Activated gamma-delta T cell (primary cell): Measurements from ENCODE around the gene VSIG10L2.

Experiments used
- DNase-seq: peaks from one replicate; lab custom pipeline; 2025; lab: John Stamatoyannopoulos, UW

Gene VSIG10L2

DNA sequence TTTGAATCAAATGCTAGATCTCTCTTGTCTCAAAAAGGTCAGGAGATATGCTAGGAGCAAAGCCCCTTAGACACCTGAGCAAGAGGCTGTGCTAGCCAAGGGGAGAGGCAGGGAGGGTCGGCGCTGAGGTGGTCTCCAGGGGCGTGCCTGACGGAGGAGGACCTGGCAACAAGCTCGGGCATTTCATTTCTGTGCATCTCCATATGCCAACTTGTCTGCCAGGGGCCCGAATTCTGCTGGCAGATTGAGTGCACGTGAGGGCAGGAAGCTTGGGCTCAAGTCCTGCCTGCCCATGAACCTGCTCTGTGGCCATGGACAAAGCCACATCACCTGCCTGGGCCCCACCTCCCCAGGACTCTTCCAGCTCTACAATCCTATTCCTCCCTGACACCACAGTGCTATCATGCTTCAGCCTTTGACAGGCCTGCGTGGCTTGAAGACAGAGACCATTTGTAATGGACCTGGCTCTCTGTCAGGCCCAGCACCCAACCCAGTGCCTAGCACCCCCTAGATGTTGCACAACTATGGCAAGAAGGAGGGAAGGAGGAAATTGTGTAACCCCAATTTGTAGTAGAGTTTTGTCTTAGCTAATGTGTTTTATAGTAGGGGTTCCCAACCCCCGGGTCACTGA, 16.3 kb upstream of the VSIG10L2 start:
- DNase-seq: no peak

DNA sequence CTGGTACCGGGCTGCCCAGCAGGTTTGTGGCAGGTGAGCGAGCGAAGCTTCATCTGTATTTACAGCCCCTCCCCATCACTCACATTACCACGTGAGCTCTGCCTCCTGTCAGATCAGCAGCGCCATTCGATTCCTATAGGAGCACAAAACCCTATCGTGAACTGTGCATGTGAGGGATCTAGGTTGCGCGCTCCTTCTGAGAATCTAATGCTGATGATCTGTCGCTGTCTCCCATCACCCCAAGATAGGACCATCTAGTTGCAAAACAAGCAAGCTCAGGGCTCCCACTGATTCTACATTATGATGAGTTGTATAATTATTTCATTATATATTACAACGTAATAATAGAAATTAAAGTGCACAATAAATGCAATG, 15.8 kb upstream of the VSIG10L2 start:
- DNase-seq: no peak

DNA sequence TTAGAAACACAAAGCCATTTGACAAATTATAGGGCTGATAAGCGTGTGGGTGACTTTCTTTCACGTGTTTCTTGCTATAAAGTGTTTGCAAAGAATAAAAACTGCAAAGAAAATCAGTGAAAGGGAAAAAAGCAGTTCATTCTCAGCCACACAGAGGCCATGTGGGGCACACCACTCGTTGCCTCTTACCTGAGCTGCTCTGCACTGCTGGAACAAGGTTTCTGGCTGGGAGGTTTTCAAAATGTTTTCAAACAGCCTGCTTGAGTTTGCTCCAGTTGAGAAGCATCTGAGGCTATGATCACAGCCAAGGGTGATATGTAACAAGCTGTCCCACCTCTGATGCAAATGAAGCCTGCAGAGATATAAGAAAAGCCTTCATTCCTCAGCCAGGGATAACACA, 14.7 kb upstream of the VSIG10L2 start:
- DNase-seq: no peak

DNA sequence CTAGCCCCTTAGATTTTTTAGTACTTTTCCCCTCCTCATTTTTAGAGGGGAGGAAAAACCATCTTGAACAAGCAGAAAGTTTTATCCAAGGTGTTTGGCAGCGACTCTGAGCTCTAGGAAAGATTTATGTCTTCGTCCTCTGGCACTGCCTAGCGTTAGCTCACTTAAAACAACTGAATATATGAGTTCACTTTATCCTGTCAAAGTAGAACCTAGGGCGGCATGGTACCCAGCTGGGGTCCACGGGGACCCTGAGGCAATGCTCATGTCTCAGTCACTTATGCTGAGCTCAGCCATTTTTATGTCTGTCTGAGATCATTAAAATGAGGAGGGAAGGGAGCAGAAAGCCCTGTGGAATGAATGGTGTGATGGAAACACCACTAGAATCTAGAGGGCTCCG, 14.2 kb upstream of the VSIG10L2 start:
- no peak for DNase-seq

DNA sequence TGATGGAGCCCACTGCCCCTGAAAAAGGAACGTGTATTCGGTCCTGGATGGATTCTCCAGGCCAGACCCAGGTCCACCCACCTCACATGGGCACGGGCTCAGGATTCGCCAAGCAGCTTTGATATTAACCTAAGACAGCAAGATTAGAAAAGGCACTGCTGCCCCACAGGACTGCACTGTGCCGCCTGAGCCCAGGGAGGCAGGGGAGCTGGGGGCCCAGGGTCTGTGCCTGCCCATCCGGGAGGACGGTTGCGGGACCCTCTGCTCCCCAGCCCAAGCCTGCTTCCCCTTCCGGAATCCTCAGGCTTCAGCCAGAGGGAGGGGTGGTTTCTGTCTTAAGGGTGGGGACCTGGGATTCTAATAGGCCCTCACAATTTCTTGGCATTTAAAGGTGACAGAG, 13.5 kb upstream of the VSIG10L2 start:
- DNase-seq: no peak

DNA sequence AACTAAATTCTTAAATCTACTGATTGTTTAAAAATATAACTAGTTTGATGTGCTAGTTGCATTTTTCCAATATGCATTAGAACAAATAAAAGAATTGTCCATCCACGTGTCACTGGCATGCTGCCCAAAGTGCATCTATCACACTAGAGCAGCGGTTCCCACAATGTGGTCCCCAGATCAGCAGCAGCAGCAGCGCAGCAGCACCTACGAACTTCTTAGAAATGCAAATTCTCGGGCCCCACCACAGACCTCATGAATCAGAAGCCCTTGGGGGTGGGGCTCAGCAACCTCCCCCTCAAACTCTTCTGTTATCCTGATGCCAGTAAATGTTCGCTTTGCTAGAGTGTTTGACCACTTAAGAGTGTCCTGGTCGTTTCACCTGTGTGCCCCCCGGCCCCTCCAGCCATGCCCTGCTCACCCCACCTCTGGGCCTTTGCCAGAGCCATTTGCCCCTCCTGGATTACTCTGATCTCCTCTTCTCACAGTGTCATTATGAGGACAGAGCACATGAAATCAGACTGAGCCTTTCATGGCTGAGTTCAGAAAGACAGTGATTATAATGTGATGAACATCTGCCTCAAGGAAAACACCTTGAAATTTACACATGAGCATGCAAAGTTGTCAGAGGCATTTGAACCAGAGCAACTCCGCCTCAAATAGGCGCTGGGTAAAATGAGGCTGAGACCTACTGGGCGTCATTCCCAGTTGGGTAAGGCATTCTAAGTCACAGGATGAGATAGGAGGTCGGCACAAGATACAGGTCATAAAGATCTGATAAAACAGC, 12.6 kb upstream of the VSIG10L2 start:
- DNase-seq: no peak

DNA sequence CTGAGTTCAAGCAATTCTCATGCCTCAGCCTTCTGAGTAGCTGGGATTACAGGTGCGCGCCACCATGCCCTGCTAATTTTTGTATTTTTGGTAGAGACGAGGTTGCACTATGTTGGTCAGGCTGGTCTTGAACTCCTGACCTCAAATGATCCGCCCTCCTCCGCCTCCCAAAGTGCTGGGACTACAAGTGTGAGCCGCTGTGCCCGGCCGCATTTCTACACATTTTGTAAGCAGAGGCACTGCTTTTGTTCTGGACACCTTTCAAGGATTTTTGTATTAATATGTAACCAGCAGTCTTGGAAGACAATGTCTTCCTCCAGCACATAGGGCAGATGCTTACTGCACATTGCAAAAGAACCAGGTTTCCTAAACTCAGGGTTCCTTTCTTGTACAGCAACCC, 11.4 kb upstream of the VSIG10L2 start:
- DNase-seq: no peak

DNA sequence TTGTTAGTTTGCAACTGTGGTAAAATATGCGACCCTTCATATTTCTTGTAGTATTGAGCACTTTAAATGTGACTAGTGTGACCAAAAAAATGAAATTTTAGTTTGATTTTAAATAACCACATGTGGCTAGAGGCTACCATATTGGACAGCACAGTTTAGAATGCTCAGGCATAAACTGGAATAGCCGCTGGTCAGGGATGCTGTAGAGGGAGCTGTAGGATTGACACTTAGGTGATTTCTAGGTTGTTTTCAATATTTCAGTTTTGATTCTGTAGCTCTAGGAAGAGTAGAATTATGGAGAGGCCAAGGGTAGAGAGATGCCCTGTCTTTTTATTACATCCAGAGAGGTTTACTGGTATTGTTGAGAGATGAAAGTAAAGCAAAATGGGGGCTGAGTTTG, 10.8 kb upstream of the VSIG10L2 start:
- no peak for DNase-seq

DNA sequence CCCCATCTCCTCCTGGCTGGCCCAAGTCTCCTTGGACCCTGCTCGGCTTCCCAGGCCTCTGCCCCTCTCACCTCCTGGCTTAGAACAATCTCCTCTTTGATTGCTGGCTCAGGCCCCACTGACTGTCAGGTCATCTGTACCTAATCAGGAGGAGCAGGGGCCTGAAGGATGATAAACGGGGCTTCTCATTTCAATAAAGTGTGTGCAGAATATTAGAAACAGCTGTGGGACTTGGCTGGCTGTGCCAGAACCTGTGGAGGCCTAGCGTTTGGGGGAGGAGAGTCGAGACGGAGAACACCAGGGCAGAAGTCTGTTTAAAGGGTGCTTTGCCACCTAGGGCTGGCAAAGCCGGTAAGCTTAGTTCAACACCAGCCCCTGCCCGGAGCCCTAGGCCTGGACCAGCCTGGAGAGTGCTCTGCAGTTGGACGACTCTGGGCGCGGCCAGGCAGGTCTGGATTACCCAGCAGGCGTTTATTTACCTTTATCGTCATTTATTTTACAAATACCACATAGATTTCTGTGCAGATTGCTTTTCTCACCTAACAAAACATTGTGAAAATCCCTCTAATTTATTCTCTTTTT, 10.1 kb upstream of the VSIG10L2 start:
- DNase-seq: no peak

DNA sequence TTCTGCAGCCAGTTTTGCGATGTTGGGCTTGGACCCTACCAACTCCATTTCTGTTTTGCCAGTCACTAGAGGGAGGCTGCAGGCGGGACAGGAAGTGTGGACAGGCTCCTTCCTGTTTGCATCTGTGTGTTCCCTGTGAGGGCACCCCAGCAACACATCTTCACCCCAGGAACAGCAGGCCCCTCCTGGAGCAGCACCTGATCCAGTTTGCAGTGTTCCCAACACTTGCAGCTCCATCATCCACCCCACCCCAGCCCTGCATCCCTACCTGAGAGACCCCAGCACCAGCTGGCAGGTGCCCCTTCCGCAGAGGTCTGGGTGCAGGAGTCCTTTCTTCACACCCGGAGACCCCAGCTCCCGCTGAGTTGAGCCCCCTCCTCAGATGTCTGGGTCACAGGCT, 7.4 kb upstream of the VSIG10L2 start:
- DNase-seq: no peak

DNA sequence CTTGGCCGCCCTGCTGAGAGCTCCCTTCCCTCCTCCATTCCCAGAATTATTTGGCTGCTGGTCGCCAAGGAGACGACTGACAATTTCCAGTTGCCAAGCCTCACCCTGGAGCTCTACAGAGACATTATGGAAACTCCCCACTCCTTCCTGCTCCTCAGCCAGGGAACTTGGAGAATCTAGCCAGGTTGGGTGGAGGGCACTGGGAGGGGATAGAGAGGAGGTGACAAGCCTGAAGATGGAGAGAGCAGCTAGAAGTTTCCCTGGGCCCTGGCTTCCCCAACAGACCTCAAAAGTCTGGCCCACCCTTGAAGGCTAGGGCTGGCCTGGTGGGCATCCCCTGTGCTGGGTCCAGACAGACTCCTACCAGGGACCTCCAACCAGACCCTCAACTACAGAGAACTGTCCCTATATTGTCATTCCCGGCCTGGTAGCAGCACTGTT, 6.7 kb upstream of the VSIG10L2 start:
- DNase-seq: no peak

DNA sequence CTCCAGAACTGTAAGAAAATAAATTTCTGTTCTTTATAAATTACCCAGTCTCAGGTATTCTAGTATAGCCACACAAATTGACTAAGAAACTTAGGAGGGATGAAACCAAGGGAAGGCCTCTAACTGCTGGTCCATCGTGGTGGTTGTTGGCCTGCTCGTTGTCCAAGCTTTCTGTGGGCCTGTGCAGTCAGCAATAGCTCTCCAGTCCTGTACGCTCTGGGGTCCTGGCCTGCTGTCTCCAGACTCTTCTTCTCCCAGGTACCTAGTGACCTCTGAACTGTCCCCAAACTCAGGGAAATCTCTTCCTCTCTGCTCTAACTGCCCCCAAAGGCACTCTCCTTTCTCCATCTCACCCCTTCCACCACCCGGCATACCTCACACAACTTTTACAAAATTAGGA, 5.7 kb upstream of the VSIG10L2 start:
- DNase-seq: no peak

DNA sequence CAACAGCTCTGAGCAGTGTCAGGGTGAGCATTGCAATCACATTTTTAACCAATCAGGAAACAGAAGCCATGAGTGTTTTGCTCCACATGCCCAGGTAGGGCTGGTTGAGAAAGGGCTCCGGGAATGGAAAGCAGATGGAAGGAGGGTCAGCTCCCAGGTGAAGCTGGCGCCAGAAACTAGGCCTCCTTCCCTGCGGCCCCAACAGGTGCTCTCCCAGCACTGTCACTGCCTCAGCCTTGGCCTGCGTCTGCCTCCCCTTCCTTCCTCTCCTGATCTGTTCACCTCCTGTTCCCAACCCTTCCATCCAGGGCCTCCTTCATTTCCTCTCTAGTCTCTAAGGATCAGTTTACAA, 4.6 kb upstream of the VSIG10L2 start:
- no peak for DNase-seq

DNA sequence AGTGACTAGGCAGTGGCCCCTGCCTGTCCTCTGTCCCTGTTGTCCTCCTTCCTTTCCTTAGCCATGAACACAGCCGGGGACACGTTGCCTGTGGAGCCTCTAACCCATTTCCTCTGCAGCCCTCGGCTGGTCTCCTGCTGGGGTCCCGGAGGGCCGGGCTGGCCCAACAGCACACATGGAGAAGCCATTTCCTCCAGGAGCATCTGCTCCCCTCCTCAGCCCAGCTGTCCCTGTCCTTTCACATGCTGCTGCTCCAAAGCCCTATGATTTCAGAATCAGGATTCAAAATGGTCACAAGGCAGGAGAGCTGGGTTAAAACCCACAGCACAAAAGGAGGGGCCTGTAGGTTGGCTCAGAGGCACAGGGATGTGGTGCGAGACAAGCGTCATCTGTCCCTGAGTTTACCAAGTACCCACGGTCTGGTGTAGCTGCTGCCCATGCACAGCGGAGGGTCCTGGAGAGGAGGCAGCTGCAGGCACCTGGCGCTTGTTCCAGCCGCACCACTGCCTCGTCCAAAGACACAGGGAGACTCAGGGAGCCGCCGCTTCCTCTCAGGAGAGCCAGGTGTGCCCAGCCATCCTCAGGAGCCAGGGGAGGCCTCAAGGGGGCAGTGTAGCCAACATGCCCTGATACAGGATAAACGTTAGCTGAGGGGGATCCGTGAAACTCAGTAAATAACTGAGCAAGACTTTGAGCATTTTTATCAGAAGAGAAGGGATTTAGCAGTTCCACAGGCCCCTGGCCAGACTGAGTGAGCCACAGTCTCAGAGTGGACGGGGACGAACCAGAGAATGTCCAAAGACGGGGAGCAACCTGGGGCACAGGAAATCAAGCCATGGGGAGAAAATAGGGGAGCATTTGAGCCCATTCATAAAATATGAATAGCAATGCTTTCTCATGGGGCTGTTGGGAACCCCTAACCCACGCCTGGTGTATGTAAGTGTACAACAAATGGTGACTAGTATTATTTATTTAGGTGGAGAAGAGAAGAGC, 3.9 kb upstream of the VSIG10L2 start:
- no peak for DNase-seq

DNA sequence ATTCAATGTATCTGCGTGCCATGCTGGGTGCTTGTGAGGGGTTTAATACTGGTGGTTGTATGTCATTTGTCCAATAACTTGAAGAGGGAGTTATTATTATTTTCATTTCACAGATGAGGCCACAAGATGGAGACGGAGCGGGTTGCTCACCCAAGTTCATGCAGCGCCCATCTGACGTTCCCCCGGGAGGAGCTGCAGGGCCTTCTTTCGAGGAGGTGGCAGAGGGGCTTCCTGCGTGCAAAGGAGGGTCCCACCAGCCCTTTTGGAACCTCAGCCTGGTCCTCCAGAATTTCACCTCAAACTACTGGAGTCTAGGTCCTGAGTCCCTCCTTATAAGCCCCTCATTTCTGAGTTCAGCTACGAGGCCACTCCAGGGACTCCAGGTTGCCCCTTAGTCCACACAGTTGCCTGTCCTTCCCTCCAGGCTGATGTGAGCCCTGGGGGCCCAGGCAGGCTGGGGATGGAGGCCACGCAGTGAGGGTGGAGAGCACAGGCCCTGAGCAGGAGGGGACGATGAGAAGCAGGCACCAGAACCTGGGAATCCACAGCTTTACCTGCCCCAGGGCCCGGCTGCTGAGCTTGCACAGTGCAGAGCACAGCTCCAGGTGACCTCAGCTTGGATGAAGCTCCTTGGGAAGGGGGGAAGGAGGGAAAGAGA, 2.9 kb upstream of the VSIG10L2 start:
- no peak for DNase-seq

DNA sequence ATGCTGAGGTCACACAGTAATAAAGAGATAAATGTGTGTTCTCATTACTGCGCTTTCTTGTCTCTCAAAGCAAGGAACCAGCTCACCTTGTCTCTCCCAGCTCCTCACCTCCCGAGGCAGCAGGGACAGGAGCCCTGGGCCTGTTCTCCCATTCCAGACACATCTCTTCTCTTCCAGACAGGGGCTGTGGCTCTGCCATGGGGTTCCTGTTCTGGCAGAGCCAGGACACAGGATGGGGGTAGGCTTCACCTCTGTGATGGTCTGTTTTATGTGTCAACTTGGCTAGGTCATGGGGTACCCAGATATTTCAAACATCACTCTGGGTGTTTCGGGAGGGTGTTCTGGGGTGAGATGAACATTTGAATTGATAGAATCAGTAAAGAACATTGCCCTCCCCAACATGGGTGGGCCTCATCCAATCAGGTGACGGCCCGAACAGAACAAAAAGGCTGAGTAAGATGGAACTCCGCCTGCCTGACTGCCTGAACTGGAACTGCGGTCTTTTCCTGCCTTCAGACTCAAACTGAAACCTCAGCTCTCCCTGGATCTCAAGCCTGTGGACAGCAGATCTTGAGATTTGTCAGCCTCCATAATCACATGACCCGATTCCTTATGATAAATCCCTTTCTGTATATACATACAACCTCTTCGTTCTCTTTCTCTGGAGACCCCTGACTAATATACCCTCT, 2.0 kb upstream of the VSIG10L2 start:
- no peak for DNase-seq

DNA sequence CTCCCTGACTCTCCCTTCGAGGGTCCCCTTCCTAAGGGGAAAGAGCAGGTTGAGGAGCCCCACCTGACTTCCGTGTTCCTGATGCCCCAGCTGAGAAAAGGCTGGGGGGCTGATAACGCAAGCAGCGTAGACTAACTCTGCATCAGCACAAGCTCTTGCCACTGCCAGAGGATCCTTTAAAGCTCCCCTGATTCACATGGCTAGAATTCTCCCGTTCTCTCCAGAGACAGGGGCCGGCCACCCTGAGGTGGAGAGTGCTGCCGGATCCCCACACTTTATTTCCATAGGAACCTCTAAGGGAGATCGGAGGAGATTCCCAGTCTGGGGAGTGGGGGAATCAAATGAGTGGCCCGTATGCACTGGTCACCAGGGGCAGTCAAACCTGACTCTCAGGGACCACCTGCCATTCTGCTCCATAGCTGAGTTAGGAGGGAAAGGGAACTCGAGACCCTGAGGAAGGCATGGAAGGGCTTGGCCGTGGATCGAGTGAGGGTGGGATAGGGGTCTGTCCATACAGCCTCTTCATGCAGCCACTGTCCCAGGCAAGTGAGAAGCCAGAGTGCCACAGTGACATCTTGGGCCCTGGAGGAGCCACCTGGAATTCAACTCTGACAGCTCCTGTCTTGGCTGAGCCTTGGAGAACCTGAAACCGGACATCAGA, 1.4 kb upstream of the VSIG10L2 start:
- DNase-seq: no peak

DNA sequence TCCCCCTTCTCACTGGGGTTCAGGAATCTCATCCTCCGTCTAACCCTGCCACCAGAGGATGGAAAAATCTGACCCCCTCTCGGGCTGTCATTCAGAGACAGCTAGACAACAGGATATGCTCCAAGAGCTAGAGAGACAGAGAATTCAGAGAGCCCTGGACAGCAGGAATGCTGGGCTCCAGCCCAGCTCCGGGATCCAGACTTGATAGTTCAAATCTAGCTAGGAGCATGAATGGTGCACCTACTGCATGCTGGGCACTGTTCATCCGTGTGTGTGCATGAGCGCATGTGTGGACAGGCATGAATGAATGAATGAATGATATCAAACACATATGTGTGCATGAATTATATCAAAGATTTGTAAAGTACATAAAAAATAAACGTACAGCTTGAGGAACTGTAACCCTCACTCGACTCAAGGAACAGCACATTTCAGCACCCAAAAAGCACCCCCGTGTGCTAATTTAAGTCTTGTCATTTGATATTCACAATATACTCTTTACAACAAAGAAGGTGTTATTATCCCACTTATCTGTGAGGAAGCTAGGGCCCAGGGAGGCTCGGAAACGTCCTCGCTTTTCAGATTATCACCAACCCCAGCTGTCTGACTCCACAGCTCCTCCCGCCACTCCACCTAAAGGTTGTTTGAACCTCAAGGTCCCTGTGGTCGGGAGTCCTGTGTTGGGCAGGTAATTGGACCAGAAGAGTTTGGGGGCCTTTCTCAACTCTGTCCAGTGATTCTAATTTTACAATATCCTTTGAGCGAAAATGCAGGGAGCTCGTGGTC, 640 bp upstream of the VSIG10L2 start:
- no peak for DNase-seq

DNA sequence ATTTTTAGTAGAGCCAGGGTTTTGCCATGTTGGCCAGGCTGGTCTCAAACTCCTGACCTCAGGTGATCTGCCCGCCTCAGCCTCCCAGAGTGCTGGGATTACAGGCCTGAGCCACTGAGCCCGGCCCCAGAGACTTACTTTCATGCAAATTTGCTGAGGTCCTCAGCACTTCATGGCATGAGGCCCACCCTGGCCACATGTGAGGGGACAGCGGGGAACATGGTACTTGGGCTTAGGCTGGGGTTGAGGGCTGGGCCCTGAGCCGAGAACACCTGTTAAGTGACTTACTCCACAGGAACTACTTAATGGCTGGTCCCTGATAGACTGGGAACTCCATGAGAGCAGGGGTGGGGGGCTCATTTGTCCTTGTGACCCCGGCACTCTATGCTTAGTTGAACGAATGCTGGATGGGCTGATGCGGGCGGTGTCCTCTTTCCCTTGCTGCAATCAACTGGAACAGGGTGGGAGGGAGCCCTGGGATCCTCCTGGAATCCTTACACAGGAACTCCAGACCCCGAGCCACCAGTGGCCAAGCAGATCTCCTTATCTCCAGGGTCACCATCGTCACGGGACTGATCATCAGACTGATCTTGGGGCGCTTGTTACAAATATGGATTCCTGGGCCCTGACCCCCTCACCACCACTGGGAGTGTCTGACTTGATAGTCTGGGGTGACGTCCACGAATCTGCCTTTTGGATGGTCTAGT, 1.0 kb downstream of the VSIG10L2 start:
- DNase-seq: no peak
